Hematopoietic multipotent progenitor cell treated with erythropoietin and hydrocortisone succinate and interleukin-3 and kit ligand, for 17 days (in vitro differentiated cells): ENCODE data around the gene GPATCH11.

Source experiments
- DNase-seq: peaks from one replicate; pipeline ENCODE4 v3.0.0-alpha.2; 2015; ENCODE audit warnings: low spot score

GPATCH11 gene

DNA sequence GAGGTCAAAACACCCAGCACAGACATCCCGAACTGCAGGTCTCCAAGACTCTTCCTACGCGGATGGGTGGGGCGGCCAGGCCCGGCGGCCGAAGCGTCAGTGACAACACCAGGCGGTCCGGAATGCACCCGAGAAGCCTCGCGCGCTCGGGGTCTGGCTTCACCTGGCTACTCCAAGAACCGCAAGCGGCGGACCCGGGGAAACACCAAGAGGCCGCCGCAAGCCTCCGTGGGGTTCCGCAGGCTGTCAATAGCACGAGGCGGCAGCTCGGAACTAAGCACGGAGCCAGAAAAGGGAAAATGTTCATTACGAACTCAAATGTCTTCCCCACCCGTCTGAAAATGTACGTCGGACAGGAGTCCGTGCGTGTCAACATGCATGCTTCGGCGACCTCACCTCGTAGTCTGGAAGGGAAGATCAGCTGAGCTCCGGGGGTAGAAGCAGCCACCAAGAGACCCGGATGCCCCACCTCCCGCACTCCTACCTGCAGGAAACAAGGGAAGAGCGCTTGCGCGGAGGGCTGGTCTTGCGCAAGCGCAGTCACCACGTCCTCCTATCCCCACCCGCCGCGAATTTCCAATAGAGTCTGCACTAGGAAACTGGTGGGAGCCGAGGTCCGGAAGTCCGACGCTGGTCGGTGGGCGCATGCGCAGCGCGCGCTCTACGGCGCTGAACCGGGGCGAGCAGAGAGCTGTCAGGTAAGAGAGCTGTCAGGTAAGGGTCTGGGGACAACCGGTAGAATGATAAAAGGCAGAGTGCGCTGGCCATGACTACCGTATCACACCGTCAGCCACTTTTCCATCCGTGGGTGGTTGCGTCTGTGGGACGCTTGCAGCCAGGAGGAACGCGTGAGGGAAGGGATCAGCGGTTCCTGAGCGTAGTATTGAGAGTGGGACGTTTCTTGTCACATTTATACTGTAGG, at the start of gene GPATCH11, which contains the start of gene HEATR5B:
TSS of gene GPATCH11 (plus strand) at position 646 of the 922 bp plus-strand sequence. CDS start 3,864 bp downstream, outside the sequence.
TSS of gene HEATR5B (minus strand) at position 500 of the 922 bp plus-strand sequence. CDS start 958 bp downstream, outside the sequence.
- peak; percentile 95 for DNase-seq

DNA sequence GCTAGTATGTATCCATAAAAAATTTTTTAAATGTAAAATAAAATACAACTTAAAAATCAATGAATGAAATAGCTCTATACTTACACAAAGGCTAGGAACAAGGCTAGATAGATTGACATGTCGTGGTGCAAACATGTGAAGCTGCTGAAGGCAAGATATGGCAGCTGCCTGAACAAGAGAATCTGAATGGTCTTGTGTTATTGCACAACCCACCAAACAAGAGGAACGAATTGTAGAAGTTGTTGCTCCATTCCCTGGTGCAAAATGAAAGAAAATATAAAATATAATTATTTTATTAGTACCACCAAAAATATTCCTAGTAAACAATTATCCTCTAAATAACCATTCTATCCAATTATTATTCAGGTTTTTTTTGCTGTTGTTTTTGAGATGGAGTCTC, 46.5 kb upstream of the GPATCH11 start:
- DNase-seq = no peak

DNA sequence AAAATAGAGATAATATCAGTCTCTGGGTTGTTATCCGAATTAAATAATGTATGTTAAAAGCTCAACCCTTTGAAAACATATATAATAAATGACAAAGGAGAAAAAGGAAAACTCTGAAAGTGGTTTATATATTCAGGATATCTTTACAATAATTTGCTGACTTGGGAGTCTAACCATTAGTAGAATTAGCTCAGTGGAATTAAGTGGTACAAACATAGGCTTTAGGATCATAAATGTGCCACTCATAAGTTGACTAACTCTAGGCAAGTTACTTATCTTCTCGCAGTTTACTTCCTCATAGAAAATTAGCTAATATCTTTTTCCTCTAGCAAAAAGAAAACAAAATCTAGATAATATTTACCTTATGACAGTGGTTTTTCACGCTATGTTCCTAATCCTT, 44.7 kb upstream of the GPATCH11 start:
- DNase-seq = no peak

DNA sequence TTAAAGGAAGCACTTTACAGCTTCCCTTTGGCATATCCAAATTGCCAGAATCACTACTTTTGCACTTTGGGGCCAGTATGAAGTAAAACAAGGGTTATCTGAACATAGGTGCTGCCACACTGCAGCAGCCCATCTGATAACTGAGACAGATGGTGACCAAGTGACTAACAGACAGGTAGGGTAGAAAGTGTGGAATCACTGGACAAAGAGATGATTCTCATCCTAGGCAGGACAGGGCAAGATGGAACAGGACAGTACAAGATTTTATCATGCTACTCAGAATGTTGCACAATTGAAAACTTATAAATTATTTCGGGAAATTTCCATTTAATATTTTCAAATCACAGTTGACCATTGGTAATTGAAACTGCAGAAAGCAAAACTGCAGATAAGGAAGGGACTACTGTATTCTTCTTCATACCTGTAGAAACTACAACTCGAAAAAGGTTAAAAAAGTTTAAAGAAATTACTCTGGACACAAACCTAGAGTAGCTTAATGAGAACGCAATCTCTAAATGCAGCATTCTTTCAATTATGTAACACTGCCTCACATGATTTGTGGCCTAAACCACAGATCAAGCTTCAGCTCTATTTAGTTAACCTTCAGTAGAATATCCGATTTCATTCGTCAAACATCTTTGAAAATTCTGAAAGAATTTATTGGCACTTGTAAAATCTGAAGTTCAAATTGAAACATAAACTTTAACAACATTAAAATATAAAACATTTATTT, 31.6 kb upstream of the GPATCH11 start:
- no peak for DNase-seq

DNA sequence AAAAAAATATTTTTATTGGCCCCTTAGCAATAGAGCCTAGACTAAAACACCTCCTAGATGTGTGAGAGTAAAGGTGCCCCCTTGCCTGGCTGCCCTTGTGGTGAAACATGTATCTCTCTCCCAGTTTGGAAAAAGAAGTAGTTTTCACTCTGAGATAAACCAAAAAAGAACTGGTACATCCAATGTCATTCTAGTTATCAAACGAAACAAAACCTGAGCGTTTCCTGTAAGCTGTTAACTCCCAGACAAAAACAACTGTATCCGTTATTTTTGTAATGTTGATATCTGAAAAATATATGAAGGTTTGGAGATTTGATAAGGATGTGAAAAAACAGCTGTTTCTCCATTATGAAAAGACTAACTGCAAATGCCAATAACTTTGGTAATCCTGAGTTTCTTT, 24.5 kb upstream of the GPATCH11 start:
- no peak for DNase-seq

DNA sequence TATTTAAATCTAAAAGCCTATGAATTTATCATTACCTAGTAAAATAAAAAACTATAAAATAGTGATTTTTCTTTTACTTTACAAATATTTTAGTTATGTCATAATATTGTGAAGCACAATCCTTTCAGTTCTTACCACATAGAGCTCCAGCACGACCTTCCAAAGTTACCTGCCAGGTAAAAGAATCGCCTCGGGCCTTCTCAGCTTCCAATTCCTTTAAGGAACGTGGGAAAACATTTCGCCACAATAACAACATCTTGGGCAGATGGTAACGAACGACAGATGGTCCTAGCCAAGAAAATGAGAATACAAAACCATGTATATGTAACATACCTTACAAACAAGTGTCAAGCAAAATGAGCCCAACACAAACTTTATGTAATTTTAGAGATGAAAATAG, 23.9 kb upstream of the GPATCH11 start:
- no peak for DNase-seq

DNA sequence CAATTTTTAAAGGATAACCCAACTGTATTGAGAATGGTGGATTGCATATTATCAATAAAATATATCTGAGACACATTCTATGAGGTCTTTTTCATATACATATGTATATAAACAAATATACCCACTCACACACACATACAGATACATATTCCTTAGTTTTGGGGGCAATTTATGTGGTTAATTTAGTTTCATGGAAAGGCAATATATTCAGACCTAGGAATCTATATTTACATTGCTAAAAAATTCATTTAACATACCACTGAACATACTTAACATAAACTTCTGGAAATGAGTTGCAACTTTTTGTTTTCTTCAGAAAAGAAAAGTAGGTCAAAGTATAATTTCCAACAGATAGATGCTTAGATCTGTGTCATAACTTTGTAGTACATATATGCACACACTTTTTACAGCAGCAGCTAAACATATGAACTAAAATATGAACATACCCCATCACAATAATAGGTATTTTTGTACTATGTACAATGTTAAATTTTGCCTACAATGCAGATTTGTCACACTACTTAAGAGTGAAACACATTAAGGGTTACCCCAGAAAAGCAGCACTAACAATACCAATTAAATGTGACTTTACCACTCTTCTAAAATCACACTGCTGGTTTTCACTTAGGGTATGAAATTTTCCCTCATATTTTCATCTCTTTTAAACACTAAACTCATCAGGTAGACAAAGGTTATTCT, 23.2 kb upstream of the GPATCH11 start:
- no peak for DNase-seq

DNA sequence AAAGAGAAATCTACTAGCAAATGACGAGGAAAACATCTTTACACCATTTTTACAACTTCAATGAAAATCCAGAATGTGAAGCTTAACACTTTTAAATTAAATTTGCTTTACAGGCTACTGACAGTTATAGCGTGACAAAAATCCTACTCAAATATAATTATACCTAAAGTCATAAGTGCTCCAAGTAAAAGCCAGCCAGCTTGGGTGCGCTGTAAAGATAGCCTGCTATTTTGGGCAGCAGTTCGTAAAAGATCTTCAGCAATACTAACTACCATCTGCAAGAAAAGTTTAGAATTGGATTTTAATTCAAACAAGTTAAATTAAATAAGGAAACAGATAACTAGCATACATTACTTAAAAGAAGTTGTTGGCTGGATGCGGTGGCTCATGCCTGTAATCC, 22.5 kb upstream of the GPATCH11 start:
- no peak for DNase-seq

DNA sequence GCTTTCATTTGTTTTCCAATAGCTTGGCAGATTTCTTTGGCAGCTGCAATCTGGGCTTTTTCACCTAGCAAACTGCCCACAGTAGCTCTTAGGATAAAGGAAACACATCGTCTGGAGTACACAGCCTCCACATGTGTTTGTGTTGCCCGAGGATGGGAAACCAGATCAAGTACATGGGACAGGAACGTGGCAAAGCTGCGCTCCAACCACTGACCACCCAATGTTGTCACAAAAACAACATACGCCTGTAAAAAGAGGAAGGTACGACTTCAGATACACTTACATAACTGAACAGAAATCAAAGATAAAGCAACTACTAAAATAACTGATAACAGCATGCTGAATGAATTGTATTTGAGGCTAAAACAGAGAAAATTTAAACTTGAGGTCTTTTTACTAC, 15.6 kb upstream of the GPATCH11 start:
- no peak for DNase-seq

DNA sequence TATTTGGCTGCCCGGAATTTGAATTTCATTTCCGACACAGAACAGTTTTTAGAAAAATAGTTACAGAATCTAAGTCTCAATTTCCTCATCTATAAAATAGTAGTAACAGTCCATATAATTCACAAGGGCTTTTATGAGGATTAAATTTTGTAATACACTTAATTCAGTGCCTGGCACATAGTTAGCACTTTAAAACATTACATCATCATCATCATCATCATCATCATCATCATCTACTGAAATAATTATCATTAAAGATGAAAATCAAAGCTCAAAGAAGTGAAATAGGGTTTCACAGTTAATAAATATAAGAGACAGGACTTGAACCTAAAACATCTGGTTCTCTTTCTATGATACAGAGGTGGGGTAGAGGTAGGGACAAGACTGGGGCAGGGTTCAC, 13.4 kb upstream of the GPATCH11 start:
- no peak for DNase-seq

DNA sequence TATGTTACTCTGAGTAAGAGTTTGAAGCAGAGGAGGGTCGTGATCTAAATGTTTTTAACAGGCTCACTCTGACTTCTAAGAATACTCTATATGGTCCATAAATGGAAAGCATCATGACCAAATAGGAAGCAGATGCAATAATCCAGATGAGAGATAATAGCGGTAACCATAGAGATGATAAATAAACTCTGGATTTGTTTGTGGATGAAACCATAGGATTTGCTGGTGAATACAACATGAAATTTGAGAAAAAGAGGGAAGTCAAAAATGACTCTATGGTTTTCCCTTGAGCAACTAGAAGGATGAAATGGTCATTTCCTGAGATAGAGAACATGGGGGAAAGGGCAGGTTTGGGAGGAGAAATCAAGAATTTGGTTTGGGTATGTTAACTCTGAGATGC, 4.1 kb upstream of the GPATCH11 start:
- DNase-seq = no peak

DNA sequence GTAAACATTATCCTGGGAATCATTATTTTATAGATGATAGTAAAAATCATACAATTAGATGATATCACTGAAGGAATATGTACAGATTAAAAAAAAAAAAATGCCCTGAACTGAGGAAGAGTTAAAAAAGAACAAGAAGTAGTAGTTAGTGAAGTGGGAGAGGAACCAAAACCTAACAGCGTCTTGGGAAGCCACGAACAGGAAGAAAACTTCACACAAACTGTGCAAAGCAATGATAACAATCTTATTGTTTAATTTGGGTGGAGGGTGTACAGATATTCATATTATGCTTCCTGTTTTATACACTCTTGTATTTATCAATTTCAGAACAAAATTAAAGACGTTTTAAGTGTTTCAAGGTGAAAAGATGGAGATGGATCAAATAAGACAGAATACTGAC, 3.6 kb upstream of the GPATCH11 start:
- no peak for DNase-seq

DNA sequence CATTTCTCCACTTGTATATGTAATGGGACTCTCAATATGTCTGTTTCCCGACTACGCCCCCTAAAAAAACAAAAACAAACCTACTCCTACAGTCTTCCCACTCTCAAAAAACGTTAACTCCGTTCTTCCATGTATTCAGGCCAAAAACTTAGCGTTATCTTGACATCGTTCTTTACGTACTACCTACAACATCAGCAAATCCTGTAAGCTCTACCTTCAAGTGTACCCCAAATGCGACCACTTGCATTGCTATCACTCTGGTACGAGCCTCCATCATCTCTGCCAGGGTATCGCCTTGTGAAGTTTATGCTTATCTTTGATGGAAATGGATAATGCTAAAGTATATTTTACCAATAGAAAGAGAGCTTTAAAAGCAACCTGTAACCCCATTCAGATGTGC, 479 bp downstream of the GPATCH11 start:
- DNase-seq = no peak

DNA sequence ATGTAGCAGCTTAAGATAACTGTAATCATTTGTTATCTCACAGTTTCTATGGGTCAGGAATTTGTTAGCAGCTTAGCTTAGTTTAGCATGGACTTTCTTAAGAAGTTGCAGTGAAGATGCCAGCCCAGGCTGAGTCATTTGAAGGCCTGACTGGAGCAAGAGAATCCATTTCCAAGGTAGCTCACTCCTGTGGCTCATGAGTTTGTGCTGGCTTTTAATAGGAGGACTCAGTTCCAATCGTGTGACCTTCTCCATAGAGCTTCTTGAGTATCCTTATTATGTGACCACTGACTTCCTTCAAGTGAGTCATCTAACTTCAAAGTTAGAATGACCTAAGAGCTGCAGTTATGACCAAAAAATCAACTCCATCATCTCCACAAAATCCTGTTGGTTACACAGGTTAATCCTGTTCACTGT, 1.4 kb downstream of the GPATCH11 start:
- DNase-seq = peak; percentile 21

DNA sequence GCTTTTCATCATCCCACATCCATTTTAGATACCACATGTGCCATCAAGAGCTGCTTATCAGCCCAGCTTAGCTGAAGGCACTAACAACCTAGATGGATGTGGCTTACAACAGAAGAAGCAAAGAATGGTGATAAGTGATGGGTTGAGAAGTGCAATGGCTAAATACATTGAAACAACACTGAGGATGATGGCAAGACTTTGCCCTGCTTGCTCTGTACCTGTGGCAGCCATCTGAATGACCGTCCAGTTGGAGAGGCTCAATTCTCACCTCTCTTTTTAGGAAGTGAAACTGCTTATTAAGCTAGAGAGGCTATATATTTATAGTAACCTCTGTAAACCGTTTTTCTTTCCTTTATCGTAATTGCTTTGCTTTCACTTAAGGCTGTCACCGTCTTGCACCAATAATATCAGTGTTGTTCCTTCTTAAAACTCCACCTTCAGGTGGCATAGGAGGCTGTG, 5.7 kb downstream of the GPATCH11 start:
- DNase-seq = no peak

DNA sequence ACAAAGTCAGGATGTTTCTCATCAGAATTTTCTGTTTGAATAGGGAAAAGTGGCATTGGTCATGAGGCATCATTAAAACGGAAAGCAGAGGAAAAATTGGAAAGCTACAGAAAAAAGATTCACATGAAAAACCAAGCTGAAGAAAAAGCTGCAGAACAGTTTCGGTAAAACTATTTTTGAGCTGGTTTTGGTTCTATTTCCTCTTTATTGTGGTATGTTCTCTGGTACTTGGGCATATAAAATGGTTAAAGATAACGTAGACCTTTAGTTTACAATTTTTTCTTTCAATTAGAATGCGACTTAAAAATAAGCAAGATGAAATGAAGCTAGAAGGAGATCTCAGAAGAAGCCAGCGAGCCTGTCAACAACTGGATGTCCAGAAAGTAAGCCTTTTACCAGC, 7.6 kb downstream of the GPATCH11 start:
- no peak for DNase-seq

DNA sequence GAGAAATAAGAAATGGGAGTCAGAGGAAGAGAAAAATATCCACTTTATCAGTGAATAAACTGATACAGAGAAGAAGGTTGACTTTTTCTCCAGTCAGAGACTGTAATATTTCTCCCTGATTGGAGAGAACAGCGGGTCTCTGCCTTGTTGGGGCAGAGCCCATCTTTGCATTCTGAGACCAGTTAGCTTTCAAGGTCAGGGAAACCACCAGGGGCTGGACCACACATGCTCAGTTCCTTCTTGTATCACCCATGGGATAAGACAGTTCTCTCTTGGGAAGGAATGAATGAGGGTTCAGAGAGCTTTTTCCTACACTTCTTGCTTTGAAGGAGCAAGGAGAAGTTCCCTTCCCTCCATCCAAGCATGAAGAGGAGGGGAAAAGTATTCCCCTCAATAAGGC, 12.2 kb downstream of the GPATCH11 start:
- no peak for DNase-seq

DNA sequence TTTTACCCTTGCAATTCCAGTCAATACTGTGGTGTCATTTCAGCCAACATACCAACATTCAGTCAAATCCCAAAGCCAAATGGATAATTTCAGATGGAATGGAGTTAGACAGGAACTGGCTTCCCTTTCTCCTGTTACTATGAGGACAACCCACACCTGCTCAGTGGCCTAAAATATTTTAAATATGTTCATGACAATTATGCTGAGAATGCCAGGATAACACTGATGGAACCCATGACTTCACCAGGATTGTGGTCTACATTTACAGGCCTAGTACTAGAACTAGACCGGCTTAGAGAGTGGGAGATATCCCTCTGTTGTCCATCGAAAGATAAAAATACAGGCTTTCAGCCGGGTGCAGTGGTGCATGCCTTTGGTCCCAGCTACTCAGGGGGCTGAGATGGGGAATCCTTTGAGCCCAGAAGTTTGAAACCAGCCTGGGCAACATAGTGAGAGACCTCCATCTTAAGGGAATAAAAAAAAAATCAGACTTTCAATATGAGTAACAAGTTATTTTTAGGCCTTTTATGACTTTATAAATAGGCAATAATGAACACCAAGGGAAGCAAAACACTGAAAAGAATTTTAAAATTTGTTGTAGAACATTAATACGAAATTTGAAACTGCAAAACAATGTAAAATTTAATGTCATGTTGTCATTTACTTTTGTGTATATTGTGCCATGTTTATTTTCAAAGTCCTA, 14.2 kb downstream of the GPATCH11 start:
- DNase-seq = no peak

DNA sequence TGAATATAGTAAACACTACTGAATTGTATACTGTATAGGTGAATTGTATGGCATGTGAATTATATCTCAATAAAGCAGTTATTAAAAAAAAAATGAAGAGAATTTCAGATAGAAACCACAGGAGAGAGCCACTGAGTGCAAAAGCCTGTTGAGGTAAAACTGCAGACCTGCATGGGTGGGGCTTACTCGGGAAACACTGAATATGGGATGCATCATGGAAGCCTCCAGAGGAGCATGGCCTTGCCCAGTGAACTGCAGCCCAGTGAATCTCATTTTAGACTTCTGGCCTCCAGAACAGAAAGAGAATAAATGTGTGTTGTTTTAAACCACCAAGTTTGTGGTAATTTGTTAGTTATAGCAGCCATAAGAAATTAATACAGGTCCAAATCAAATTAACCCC, 15.7 kb downstream of the GPATCH11 start:
- DNase-seq = no peak

DNA sequence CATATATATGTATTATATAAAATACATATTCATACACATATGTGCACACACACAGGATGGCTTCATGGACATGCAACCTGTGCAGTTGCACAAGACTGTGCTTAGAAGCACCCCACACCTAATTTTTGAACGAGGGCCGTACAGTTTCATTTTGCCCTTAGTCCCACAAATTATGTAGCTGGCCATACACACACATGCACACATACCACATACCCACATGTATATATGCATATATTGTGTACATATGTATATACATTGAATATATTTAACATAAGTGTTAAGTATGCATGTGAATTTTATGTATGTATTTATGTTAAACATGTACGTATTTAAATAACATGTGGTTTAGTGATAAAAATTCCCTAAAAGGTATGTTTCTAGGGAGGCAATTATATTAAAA, 18.3 kb downstream of the GPATCH11 start:
- no peak for DNase-seq

DNA sequence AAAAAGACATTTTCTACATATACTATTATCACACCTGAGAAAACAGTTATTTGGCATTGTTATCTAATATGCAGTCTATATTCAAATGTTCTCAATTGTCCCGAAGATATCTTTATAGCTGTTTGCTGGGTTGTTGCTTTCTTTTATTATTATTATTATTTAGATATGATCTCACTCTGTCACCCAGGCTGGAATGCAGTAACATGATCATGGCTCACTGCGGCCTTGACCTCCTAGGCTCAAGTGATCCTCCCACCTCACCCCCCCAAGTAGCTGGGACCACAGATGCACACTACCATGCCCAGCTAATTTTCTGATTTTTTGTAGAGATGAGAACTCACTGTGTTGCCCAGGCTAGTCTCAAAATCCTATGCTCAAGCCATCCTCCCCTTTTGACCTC, 19.9 kb downstream of the GPATCH11 start:
- DNase-seq = no peak

DNA sequence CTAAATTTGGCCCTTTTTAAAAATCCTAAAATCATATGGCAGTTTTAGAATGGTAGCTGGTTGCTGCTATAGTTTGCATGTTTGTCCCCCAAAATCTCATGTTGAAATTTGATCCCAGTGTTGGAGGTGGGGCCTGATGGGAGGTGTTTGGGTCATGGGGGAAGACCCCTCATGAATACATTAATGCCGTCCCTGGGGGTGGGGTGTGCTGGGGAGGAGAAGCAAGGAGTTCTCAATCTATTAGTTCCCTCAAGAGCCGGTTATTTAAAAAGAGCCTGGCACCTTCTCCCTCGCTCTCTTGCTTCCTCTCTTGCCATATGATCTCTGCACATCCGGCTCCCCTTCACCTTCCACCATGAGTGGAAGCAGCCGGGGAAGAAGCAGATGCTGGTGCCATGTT, 20.8 kb downstream of the GPATCH11 start:
- DNase-seq = no peak
